ENCODE data around the gene UBE2Q1. TPM values are rescaled to one million over a fixed set of nuclear protein-coding genes. Genes with fewer than 3 reads are reported as not detected.

UBE2Q1 gene
- polyA plus RNA-seq, 1 donor (not counting 4 experiments of a cell fraction or from before 2014, with no cell fraction given): 17.6 TPM

DNA sequence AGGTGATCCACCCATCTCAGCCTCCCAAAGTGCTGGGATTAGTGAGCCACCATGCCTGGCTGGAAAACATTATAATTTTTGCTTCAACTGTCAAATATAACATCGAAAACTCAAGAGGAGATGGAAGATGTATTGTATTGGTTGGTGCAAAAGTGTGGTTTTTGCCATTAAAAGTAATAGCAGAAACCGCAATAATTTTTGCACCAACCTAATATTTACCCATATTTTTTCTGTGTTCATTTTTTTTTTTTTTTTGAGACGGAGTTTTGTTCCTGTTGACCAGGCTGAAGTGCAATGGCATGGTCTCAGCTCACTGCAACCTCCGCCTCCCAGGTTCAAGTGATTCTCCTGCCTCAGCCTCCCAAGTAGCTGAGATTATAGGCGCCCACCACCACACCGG lies 29.2 kb downstream of the UBE2Q1 start:
- FAIRE-seq: no peak
- DNase-seq (ENCODE audit: low read depth, low spot score): no peak
- H3K4me1 ChIP-seq (ENCODE audit: control insufficient read depth, extremely low read depth, insufficient read depth, low read length): no peaks in the 10 kb centered on the region
- H4K20me1 ChIP-seq (ENCODE audit: control insufficient read depth, extremely low read depth, insufficient read depth, low read length): no peaks in the 10 kb centered on the region
- TF ChIP-seq, protein P1, sequence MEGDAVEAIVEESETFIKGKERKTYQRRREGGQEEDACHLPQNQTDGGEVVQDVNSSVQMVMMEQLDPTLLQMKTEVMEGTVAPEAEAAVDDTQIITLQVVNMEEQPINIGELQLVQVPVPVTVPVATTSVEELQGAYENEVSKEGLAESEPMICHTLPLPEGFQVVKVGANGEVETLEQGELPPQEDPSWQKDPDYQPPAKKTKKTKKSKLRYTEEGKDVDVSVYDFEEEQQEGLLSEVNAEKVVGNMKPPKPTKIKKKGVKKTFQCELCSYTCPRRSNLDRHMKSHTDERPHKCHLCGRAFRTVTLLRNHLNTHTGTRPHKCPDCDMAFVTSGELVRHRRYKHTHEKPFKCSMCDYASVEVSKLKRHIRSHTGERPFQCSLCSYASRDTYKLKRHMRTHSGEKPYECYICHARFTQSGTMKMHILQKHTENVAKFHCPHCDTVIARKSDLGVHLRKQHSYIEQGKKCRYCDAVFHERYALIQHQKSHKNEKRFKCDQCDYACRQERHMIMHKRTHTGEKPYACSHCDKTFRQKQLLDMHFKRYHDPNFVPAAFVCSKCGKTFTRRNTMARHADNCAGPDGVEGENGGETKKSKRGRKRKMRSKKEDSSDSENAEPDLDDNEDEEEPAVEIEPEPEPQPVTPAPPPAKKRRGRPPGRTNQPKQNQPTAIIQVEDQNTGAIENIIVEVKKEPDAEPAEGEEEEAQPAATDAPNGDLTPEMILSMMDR (optimal IDR thresholded peaks at IDR 0.05 in 1 of 3, IDR thresholded peaks at IDR 0.05 in 1 of 3, conservative IDR thresholded peaks at IDR 0.05 in 1 of 3; ENCODE audit: extremely low read depth in 1 of 3, insufficient read depth in 2 of 3, low read length in 3 of 3): no peak
- TF ChIP-seq EZH2 (IDR thresholded peaks at IDR 0.05; ENCODE audit: low read length): no peak
- no peak overlapping the region for H3K27ac ChIP-seq (ENCODE audit: control insufficient read depth, insufficient read depth, low read length)
- H3K36me3 ChIP-seq (ENCODE audit: control insufficient read depth in 2 of 2, extremely low read depth in 1 of 2, insufficient read depth in 2 of 2, low read length in 2 of 2): no peaks in the 10 kb centered on the region
- H3K4me3 ChIP-seq (ENCODE audit: control insufficient read depth in 2 of 3, extremely low read depth in 1 of 3, insufficient read depth in 2 of 3, low read depth in 1 of 3, low read length in 3 of 3): no peak overlapping the region
- no peaks in the 10 kb centered on the region for H3K9me3 ChIP-seq (ENCODE audit: control insufficient read depth, low read depth, low read length)
- H3K9me1 ChIP-seq (ENCODE audit: control insufficient read depth, extremely low read depth, insufficient read depth, low read length): no peaks in the 10 kb centered on the region
- no peak overlapping the region for H3K9ac ChIP-seq (ENCODE audit: control insufficient read depth, extremely low read depth, insufficient read depth, low read length)
- dilution Hi-C loops (cut with MboI; ENCODE audit: extremely low pct_ligation_motif_present, low sequenced_read_pairs): no loop called here
- no peak overlapping the region for H2AFZ ChIP-seq (ENCODE audit: control insufficient read depth, low read length)
- no peaks in the 10 kb centered on the region for H3K27me3 ChIP-seq (ENCODE audit: control insufficient read depth, extremely low read depth, insufficient read depth, low read length)
- H3K4me2 ChIP-seq (ENCODE audit: control insufficient read depth, extremely low read depth, insufficient read depth, low read depth, low read length): no peak overlapping the region
- no peaks in the 10 kb centered on the region for H3K79me2 ChIP-seq (ENCODE audit: control insufficient read depth, insufficient read depth, low read length)

DNA sequence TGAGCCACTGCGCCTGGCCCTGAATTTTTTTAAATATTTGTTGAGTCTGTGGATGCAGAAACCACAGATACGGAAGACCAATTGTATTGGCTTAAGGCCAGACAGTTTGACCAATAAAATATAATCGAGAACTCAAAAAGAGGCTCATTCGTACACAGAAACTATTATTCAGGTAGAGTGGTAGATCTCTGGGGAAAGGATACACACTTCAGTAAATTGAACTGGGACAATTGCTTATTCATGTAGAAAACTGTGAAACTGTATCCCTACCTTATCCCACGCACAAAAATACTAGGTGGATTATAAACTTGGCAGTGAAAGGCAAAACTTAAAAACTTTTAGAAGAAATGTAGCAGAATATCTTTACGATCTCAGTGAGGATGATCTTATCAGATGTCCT lies 31.3 kb downstream of the UBE2Q1 start:
- FAIRE-seq (no peak), DNase-seq (ENCODE audit: low read depth, low spot score) (no peak)
- H3K27me3 ChIP-seq (ENCODE audit: control insufficient read depth, extremely low read depth, insufficient read depth, low read length): no peaks in the 10 kb centered on the region
- no peak overlapping the region for H2AFZ ChIP-seq (ENCODE audit: control insufficient read depth, low read length)
- no peaks in the 10 kb centered on the region for H3K9me3 ChIP-seq (ENCODE audit: control insufficient read depth, low read depth, low read length)
- no peaks in the 10 kb centered on the region for H4K20me1 ChIP-seq (ENCODE audit: control insufficient read depth, extremely low read depth, insufficient read depth, low read length)
- TF ChIP-seq EZH2 (IDR thresholded peaks at IDR 0.05; ENCODE audit: low read length): no peak
- TF ChIP-seq, protein P1 (optimal IDR thresholded peaks at IDR 0.05 in 1 of 3, IDR thresholded peaks at IDR 0.05 in 1 of 3, conservative IDR thresholded peaks at IDR 0.05 in 1 of 3; ENCODE audit: extremely low read depth in 1 of 3, insufficient read depth in 2 of 3, low read length in 3 of 3): no peak
- no peak overlapping the region for H3K9ac ChIP-seq (ENCODE audit: control insufficient read depth, extremely low read depth, insufficient read depth, low read length)
- H3K36me3 ChIP-seq (ENCODE audit: control insufficient read depth in 2 of 2, extremely low read depth in 1 of 2, insufficient read depth in 2 of 2, low read length in 2 of 2): no peaks in the 10 kb centered on the region
- no peak overlapping the region for H3K27ac ChIP-seq (ENCODE audit: control insufficient read depth, insufficient read depth, low read length)
- dilution Hi-C loops (cut with MboI; ENCODE audit: extremely low pct_ligation_motif_present, low sequenced_read_pairs): no loop called here
- no peaks in the 10 kb centered on the region for H3K79me2 ChIP-seq (ENCODE audit: control insufficient read depth, insufficient read depth, low read length)
- no peak overlapping the region for H3K4me2 ChIP-seq (ENCODE audit: control insufficient read depth, extremely low read depth, insufficient read depth, low read depth, low read length)
- H3K9me1 ChIP-seq (ENCODE audit: control insufficient read depth, extremely low read depth, insufficient read depth, low read length): no peaks in the 10 kb centered on the region
- H3K4me3 ChIP-seq (ENCODE audit: control insufficient read depth in 2 of 3, extremely low read depth in 1 of 3, insufficient read depth in 2 of 3, low read depth in 1 of 3, low read length in 3 of 3): no peak overlapping the region
- no peaks in the 10 kb centered on the region for H3K4me1 ChIP-seq (ENCODE audit: control insufficient read depth, extremely low read depth, insufficient read depth, low read length)

Measured in keratinocyte (primary cell).